Brain pericyte (primary cell): ENCODE results near the gene ELK4.
A peak's percentile ranks its signal among the peaks of the same experiment; 100 is the strongest.

Experiments
- DNase-seq: peaks from one replicate; pipeline ENCODE4 v3.0.0-alpha.2; 2012; ENCODE audit warnings: low read depth, low spot score

ELK4 gene

DNA sequence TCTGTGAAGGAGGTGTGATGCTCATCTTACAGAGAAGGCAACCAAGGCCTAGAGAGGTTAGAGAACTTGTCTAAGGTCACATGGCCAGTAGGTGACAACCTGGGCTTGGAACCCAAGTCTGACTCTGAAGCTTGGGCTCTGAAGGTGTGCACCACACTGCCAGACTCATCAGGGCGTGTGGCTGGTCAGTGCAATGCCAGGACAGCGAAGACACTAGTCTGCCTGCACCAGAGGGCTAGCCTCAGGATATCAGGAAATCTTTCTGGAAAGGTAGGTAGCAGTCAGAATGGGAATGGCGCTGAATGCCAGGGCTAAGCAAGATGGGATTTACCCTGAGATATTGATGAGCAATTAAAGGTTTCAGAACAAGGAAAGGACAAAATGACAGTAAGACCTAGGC lies 34.9 kb downstream of the ELK4 start:
- DNase-seq, result no peak

DNA sequence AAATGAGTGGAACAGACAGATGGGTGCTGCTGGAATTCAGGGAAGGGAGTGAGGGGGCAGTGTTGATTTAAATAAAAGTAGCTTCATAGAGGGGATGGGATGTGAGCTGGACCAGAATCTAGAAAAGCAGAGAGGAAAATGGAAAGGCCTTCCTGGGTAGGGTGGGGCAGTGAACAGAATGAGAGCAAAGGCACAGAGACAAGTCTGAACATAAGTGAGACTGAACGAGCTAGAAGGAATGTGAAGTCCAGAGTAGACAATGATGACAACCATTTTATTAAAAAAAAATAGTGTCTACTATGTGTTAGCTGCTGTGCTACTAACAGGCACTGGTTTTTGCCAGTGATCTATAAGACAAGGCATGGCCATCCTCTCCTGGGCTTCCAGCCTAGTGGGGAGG lies 36.0 kb downstream of the ELK4 start:
- DNase-seq, result no peak

DNA sequence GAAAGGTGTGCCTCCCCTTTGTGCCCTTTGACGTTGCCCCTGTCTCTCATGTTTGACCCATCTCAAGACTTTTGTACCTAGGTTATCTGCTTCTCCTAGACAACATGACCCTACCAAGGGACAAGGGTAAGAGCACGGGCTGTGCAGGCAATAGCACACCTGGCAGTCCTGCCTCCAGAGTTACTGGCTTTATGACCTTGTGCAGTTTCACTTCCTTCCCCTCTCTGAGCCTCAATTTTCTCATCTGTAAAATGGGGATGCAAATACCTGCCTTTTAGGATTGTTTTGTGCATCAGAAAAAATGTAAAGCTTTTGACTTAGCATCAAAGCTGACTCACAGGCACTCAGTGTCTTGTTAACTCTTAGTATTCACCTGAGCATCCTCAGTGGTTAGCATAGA lies 36.4 kb downstream of the ELK4 start:
- no peak for DNase-seq

DNA sequence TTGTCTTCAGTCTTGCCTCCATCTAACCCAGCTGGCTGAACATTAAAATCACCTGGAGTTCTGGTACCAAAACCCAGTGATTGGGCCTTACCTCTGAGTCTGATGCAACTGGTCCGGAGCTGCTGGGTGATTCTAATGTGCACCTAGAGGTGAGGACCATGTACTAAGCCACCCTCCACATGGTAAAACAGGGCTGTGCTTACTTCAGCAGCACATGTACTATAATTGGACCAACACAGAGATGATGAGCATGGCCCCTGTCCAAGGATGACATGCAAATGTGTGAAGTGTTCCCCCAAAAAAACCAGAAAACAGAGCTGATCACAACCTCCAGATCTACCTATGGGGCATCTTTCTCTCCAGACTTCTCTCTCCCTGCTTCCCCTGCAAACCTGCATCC lies 37.0 kb downstream of the ELK4 start:
- DNase-seq, result no peak

DNA sequence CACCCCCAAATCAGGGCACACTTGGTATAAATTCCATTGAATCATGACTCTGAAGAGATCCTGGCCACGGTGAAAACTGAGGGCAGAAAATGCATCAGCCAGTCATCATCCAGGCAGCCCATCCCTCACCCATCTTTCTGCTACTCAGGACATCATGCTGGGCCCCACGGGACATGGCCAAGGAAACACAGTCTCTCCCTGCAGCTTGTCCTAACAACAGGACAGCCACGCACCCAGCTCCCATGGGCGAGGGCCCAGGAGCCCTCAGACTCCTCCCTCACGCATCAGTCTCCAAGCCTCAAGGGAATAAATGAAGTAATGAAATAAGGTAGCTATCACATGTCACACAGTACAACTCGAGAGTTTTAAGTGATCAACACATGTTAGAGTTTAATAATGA lies 37.8 kb downstream of the ELK4 start:
- no peak for DNase-seq

DNA sequence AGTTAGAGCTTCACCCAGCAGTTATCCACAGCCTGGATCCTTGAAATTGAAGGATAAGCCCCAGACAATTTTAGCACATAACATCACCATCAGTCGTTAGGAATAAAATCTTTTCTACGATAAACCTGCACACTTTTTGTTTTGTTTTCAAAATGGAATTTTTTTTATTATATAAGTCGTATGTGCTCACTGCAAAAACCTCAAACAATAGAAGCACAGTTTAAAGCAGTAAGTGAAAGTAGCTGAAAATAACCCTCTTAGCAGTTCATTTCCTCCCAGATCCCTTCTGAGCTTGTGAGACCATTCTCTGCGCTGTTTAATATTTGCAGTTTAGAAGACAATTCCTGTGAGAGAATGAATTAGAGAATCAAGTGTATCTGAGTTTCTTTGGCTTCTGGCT lies 38.3 kb downstream of the ELK4 start:
- DNase-seq, result no peak

DNA sequence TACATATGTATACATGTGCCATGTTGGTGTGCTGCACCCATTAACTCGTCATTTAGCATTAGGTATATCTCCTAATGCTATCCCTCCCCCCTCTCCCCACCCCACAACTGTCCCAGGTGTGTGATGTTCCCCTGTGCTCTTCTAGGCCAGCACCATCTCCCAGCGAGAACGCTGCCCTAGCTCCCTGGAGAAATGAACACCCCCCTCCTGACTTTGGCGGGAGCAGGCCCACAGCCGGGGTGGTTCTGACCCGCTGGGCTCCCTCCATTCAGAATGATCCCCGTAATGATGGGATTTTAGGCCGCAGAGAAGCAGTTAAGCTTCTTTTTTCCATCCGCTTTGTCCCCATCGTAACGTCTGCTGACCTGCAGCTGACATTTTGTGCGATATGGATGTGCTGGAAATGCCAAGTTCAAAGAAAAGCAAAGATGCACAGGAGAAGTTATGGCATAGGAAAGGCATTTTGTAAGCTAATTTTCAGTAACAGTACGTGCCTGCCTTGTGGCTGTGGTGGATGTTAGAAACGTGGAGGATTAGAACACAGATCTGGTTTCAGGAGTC lies 39.3 kb downstream of the ELK4 start:
- DNase-seq, result no peak

DNA sequence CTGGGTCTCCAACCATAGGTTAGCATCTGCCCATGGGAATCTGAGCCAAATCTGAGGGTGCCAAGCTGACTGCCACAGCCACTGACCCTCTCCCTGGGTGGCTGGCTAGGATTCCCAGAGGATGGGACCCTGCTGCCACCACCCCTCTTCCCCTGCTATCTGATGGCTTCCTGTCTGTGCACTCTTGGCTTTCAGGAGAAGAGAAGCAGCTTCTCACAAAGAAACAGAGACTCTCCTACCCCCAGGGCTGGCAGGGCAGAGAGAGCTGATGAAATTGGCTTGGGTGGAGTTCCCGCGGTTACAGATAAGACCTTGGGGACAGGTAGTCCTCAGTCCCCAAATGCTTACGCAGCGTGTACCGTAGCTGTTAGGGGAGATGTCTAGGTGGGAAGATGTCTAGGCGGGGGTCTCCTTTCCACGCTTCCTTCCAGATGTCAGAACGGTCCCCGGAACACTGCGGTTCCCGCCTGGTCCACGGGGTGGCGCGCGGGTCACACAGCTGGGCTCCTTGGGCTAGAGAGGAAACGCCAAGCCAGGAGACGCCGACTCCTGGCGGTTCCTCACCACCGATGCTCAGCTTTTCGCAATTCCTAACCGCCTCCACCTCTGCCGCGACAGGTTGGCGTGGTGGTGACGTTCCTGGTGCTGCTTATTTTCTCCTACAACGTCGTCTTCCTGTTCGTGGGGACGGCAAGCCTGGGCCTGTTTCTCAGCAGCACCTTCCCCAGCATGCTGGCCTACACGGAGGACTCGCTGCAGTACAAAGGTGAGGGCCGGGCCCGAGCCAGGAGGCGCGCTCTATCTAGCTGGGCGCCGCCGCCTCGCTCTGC lies 40.1 kb downstream of the ELK4 start:
- peak; percentile 46 for DNase-seq

DNA sequence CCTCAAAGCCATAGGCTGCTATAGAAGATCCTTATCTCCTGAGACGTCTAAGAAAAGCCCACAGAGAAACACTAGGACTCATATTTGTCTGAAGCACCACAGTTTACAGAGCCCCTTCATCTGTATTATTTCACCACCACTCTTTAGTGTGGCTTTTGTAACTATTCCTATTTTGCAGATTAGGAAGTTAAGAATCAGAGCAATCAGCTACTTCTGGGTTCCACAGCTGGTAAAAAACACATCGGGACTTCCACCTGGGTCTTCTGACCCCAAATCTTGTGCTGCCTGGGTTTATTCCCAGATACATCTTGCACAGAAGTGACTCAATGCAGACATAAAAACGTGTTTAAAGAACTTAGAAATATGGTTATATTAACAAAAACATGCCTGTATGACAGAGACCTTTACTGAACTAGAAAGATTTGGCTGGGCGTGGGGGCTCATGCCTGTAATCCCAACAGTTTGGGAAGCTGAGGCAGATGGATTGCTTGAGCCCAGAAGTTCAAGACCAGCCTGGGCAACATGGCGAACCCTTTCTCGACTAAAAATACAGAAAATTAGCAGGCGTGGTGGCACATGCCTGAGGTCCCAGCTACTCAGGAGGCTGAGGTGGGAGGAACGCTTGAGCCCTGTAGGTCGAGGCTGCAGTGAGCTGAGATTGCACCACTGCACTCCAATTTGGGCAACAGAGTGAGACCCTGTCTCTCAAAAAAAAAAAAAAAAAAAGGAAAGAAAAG lies 40.9 kb downstream of the ELK4 start:
- DNase-seq, result no peak

DNA sequence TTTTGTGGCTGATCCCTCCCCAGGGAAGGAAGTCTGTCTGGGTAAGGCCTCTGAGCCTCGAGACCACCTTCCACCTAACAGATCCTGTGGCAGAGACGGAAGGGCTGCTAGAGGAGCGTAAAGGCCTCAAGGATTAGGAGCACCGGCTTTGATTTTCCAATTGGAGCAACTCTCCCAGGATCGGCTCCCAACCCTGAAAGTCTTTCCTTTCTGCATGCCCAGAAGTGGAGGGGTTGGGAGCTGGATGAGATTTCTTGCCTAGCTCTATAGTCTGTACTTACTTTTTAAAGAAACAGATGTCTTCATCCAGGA lies 41.4 kb downstream of the ELK4 start:
- no peak for DNase-seq

DNA sequence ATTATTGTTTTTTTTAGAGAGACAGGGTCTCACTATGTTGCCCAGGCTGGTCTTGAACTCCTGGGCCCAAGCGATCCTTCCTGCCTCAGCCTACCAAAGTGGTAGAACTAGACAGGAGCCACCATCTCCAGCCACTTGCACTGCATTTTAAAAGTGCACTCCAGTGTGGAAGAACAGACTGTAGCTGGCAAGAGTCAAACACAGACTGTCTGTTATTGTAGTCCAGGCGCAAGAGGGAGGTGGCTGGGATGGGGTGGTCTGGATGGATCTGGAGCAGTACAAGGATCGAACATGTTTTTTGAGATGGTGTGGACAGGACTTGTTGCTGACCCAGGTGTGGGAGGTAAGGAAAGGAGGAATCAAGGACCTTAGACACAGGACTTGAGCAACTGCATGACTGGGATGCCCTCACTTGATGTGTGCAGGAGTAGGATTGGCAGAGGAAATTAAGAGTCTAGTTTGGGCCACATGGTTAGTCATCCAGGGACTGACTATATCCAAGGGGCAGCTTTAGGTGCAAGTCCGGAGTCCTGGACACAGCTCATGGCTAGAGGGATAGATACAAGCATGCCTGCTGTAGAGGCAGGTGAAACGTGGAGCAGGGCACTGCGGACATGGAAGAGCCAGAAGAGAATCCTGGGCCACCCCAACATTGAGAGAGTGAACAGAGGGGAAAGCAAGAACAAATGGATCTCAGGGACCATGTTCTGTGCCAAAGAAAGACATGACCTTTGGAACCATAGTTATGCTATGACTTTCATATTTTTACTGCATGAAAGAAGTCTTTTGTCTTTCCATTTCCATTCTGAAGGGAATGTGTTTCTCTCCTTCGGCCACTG lies 42.0 kb downstream of the ELK4 start:
- DNase-seq, result no peak

DNA sequence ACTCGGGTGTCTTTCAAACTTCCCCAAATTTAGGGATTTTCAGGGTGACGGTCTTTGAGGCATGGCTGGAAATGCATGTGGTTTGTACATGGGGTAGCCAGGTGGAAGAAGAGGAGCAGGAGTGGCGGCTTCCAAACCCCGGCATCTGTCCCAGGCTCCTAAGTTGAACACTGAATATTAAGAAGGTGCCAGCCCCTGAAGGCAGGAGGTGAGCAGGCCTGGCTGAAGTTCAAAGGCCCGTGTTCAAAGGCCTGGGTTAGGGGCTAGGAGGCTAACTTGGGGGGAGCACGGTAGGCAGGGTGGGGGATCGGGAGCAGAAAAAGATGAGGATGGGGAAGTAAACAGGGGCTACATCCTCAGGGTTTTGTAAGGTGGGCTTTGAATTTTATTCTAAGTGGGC lies 42.8 kb downstream of the ELK4 start:
- no peak for DNase-seq

DNA sequence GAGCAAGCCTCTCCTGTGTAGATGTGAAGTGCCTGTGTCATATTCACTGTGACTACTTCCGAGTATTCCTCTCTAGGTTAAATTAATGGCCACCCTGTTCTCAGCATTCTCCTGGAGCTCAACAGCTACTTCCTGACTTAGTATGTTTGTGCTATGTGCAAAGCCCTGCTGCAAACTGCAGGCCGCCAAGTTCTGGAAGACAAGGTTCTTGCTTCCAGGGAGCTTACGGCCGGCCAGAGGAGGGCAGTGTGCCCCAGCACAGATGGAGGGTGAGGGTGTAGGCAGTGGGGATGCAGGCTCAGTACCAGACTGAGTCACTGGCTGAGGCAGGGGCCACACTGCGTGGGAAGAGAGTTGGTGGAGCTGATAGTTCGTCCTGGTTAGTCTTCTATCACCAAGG lies 43.2 kb downstream of the ELK4 start:
- no peak for DNase-seq

DNA sequence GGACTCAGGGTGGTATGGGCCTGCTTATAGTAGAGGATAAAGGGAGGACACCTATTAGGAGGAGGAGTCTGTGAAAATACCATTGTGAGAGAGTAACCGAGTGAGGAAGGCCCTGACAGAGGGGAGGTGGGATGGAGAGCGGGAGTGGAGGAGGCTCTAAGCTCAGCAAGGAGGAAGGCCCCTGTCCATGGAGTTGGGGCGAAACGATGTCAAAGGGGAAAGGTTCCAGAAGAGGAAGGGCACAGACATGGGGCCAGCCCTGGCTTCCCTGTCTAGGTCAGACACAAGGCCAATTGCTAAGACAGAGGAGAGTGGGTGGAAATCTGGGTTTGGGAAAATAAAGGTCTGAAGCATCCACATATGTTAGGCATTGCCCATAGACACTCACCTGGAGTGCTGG lies 44.2 kb downstream of the ELK4 start:
- DNase-seq, result no peak

DNA sequence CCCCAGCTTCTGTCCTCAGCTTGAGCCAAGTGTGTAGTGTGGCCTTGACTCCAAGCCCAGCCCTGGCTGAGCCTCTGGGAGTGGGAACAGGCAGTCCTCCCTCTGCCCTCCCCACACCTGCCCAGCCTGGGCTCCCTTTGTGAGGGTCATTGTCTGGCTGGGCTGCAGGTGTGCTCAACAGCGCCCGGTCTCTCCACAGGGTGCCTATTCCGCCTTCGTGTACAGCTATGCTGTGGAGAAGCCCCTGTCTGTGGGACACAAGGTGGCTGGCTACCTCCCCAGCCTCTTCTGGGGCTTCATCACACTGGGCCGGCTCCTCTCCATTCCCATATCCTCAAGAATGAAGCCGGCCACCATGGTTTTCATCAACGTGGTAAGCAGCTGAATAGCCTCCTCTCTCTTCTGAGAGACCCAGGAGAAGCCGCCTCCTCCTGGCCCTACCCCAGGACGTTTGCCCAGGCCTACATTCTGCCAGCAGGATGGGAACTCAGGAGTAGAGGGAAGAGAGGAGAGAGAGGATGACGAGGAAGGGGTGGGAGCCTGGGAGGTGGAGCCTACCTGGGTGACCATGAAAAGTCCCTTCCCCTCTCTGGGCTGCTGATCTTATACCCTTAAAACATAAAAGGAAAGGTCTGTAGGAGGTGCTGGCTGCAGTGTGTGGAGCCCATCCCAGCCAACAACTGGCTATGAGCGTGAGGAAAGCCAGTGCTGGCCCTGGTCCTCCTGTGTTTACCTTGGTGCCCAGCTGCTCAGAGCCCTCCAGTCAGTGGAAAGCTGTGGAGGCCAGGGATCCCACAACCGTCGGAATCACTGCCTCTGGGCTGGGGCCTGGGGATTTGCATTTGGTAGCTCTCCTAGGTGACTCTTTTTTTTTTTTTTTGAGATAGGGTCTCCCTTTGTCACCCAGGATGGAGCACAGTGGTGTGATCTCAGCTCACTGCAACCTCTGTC lies 45.7 kb downstream of the ELK4 start:
- no peak for DNase-seq

DNA sequence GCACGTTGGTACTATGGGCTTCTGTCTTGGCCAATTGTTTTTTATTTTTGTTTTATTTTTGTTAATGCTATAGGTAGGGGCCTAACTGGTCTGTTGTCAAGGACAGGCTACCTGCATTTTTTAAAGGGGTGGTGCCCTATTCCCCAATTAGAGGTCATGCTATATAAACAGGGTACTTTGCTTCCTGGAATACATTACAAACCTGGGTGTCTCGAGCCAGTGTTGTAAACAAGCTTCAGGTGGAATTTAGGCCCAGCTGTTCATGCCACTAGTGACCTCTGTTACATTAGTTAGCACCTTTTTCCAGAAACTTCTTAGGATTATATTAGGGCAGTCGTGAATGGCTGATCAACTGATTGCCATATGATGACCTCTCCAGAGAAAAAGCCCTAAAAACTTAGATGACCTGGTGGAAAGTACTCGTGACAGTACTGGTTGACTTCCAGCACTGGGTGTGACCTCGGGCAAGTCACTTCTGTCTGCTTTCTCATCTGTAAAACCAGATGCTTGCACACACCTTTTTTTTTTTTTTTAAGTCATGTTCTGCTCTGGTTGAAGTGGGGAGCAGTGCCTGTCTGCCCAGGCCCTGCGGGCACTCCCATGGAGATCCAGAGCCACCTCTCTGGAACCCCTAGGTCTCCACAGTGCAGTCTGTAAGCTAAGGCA lies 46.5 kb downstream of the ELK4 start:
- no peak for DNase-seq

DNA sequence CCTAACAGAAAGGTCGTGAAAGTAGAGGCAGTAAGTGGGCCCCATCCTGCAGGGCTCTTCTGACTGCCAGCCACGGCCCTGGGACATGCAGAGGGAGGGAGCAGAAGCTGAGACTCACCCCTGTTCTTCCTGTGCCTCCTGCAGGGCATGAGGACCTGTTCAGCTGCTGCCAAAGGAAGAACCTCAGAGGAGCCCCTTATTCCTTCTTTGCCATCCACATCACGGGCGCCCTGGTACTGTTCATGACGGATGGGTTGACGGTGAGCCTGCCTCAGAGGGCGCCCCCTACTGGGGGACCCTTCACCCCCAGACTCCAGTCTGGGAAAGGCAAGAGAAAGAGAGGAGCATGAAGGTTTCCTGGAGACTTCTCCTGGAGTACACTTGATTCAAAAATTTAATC lies 47.1 kb downstream of the ELK4 start:
- DNase-seq, result no peak

DNA sequence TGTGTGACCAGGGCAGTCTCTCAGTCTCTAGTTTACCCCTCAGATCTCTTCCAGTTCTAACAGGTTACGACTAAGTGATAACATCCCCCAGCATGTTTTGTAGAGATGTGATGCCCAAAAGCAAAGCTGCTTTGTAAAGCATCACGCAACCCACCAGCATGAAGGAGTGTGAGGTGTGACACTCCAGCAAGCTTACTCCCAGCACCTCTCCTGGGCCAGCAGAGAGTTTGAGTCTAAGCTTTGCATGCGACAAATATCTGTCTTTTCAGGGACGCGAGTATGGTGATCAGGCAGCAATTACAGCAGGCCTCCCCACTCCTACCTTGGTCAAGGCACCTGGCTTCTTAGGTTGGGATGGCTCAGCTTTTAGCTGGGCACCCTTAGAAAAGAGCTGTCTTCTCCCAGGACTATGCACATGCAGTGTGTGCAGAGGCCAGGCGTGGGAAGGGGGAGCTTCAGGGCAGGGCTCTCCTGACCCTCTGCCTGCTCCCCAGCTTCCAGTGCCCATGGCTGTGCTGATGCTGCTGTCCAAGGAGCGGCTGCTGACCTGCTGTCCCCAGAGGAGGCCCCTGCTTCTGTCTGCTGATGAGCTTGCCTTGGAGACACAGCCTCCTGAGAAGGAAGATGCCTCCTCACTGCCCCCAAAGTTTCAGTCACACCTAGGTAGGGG lies 48.2 kb downstream of the ELK4 start:
- no peak for DNase-seq

DNA sequence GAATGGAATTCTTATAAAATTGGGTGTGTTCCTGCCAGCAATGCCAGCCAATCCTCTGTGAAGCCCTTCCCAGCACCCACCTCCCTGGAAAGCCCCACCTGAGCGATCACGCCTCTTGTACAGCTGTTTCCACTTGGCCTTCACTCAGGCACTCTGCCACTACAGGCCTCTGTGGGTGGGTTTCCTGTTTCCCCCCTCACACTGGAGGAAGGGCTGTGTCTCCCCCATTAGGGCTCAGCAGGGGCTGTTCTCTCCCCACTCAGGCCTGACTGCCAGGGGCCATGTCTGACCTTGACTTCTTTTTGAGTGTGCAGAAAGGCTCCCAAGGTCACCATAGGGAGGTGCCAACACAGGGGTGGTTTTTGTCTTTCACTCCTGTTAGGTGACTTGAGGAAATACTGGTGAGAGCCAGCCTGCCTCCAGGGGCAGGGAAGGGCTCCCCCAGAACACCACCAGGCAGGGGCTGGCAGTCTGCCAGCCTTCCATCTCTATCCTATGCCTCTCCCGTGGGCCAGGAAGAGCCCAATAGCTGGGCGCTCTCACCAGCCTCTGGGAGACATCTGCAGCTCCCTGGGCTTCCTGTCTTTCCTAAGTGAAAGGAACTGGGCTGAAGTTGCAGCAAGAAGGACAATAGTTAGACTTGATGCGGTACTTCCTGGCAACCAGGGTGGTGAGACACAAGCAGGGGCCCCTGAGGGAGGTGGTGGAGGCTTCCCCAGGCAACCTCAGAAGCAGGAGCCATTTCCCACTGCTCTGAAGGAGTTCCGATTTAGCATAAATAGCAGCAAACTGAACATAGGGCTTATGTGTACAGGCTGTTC lies 49.1 kb downstream of the ELK4 start:
- no peak for DNase-seq
